Measurements from ENCODE around the gene PPP2R2D.

DNA sequence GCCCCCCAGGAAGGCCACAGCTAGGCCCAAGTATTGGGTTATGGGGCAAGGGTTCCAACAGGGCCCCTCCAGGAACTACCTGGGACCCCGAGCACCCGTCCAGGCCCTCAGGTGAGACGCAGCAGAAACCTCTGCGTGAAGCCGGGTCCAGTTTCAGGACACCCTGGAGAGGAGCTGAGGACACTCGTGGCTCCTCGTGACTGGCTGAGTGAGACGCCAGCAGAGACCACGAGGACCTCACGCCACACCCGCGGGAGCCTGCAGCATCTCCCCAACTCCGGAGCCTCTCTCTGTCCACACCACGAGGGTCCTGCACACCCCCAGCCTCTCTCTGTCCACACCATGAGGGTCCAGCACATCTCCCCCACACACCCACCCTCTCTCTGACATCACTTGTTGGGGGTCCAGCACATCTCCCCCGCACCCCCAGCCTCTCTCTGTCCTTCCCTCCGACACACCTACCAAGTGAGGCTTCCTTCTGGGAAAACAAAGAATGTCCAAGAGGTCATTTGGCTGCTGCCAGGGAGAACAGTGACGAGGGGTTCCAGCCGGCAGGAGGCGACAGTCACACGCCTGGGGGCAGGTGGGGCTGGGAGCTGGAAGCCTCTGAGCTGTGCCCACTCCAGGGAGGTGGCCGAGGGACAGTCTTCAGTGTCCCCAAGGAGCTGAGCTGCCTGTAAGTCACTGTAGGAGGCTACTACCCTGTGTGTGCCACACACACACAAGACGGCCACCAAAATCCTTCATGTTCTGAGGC, 46.1 kb upstream of the PPP2R2D start:
- TF ChIP-seq, protein P1, sequence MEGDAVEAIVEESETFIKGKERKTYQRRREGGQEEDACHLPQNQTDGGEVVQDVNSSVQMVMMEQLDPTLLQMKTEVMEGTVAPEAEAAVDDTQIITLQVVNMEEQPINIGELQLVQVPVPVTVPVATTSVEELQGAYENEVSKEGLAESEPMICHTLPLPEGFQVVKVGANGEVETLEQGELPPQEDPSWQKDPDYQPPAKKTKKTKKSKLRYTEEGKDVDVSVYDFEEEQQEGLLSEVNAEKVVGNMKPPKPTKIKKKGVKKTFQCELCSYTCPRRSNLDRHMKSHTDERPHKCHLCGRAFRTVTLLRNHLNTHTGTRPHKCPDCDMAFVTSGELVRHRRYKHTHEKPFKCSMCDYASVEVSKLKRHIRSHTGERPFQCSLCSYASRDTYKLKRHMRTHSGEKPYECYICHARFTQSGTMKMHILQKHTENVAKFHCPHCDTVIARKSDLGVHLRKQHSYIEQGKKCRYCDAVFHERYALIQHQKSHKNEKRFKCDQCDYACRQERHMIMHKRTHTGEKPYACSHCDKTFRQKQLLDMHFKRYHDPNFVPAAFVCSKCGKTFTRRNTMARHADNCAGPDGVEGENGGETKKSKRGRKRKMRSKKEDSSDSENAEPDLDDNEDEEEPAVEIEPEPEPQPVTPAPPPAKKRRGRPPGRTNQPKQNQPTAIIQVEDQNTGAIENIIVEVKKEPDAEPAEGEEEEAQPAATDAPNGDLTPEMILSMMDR (IDR thresholded peaks at IDR 0.05): no peak
- TF ChIP-seq POLR2A (IDR thresholded peaks at IDR 0.05): no peak
- no peak for TF ChIP-seq EP300 (IDR thresholded peaks at IDR 0.05)
- TF ChIP-seq POLR2AphosphoS5 (IDR thresholded peaks at IDR 0.05): no peak

Data from stomach (tissue), 4 donors.